ENCODE measurements around the gene PALLD. TPM values are rescaled to one million over a fixed set of nuclear protein-coding genes. Genes with fewer than 3 reads are reported as not detected.
A peak's percentile ranks its signal among the peaks of the same experiment; 100 is the strongest.

PALLD gene
- total and polyA plus RNA-seq, 3 donors from 2014 or later, result 138 to 156 (median 146) TPM

GRCh38 chr4:168585168-168586091 is 88.6 kb downstream of the PALLD start:
- Histone ChIP-seq H3K9me3 (no peaks in the 10 kb centered on the region), H3K27ac (no peak overlapping the region), H3K27me3 (no peaks in the 10 kb centered on the region), H3K4me3 (no peak overlapping the region), H3K36me3 (ENCODE audit: low read depth, missing control alignments) (no peaks in the 10 kb centered on the region), H3K4me1 (no peaks in the 10 kb centered on the region)
- TF ChIP-seq CTCF (IDR thresholded peaks at IDR 0.05), result peak; percentile 27 to 55 (median 44)
- TF ChIP-seq POLR2A (IDR thresholded peaks at IDR 0.05), result no peak
- DNase-seq, result peak; percentile 86
- intact Hi-C loops (cut with DNase I; ENCODE audit: low total_unique reads), result loop anchor here (5.0 kb wide), 1 partner anchor 422 kb away; no protein-coding TSS in a partner anchor
- 30% methylated on average over 9 of the region's 9 CpGs for whole genome bisulfite sequencing, 2 donors

GRCh38 chr4:168586926-168587325 is 90.1 kb downstream of the PALLD start:
- H3K4me3 ChIP-seq, result no peak overlapping the region
- WGBS, 2 donors, result 53 to 84% methylated on average over 5 of the region's 5 CpGs
- TF ChIP-seq CTCF (IDR thresholded peaks at IDR 0.05), result no peak
- TF ChIP-seq POLR2A (IDR thresholded peaks at IDR 0.05), result no peak
- no peak overlapping the region for H3K27ac ChIP-seq
- no peaks in the 10 kb centered on the region for H3K36me3 ChIP-seq (ENCODE audit: low read depth, missing control alignments)
- intact Hi-C loops (cut with DNase I; ENCODE audit: low total_unique reads), result loop anchor here (5.0 kb wide), 1 partner anchor 420 kb away; no protein-coding TSS in a partner anchor
- no peak for DNase-seq
- H3K27me3 ChIP-seq, result no peaks in the 10 kb centered on the region
- H3K9me3 ChIP-seq, result no peaks in the 10 kb centered on the region
- no peaks in the 10 kb centered on the region for H3K4me1 ChIP-seq

- intact Hi-C loops (cut with DNase I; ENCODE audit: low total_unique reads), result loop anchor here (5.0 kb wide), 1 partner anchor 420 kb away; no protein-coding TSS in a partner anchor
- DNase-seq, result no peak
- WGBS, 2 donors, result 77 to 92% methylated on average over 11 of the region's 11 CpGs
- H3K4me1 ChIP-seq, result no peaks in the 10 kb centered on the region
- H3K27ac ChIP-seq, result no peak overlapping the region
- H3K27me3 ChIP-seq, result no peaks in the 10 kb centered on the region
- H3K9me3 ChIP-seq, result no peaks in the 10 kb centered on the region
- no peak overlapping the region for H3K4me3 ChIP-seq
- no peak for TF ChIP-seq POLR2A (IDR thresholded peaks at IDR 0.05)
- TF ChIP-seq CTCF (IDR thresholded peaks at IDR 0.05), result no peak
- H3K36me3 ChIP-seq (ENCODE audit: low read depth, missing control alignments), result no peaks in the 10 kb centered on the region
These were observed 90.7 kb downstream of the PALLD start for GRCh38 chr4:168587411-168588125.

GRCh38 chr4:168588916-168589531 is 92.2 kb downstream of the PALLD start:
- no peaks in the 10 kb centered on the region for H3K36me3 ChIP-seq (ENCODE audit: low read depth, missing control alignments)
- no peak overlapping the region for H3K27ac ChIP-seq
- H3K27me3 ChIP-seq, result no peaks in the 10 kb centered on the region
- H3K9me3 ChIP-seq, result no peaks in the 10 kb centered on the region
- intact Hi-C loops (cut with DNase I; ENCODE audit: low total_unique reads), result loop anchor here (5.0 kb wide), 1 partner anchor 418 kb away; no protein-coding TSS in a partner anchor
- WGBS, 2 donors, result 81 to 83% methylated on average over 8 of the region's 8 CpGs
- H3K4me3 ChIP-seq, result no peak overlapping the region
- H3K4me1 ChIP-seq, result no peaks in the 10 kb centered on the region
- TF ChIP-seq POLR2A (IDR thresholded peaks at IDR 0.05), result no peak
- no peak for TF ChIP-seq CTCF (IDR thresholded peaks at IDR 0.05)
- no peak for DNase-seq

Measured in testis (tissue), 3 donors.